HCT116 (cell line): ENCODE results near the gene AGTRAP. TPM values are rescaled to one million over a fixed set of nuclear protein-coding genes. Genes with fewer than 3 reads are reported as not detected.
A peak's percentile ranks its signal among the peaks of the same experiment; 100 is the strongest.

Experiments used
- ATAC-seq: fragments of 200-7000 bp; cut with Tn5 transposase; 2 replicates; pipeline ENCODE4 v1.9.1; 2020; ENCODE audit warnings: mild to moderate bottlenecking, moderate library complexity
- BruUV-seq: library from RNA; stranded (reverse); fragments of 400-500 nt; replicated peaks from 2 replicates; lab custom pipeline; 2021; lab: Mats Ljungman, UMichigan
- CTCF ChIA-PET: fragments of 300-600 bp; sonication (Branson Sonifier 250); formaldehyde crosslinking; loops from one replicate; lab custom pipeline; 2021; ENCODE audit warnings: antibody characterized with exemption; lab: Charles Lee
- POLR2A ChIA-PET: fragments of 300-600, 350-600 bp; sonication (Branson Sonifier 250); formaldehyde crosslinking; loops from one replicate; lab custom pipeline; 2021; ENCODE audit warnings: antibody characterized with exemption; lab: Charles Lee
- RAD21 ChIA-PET, 2 experiments: fragments of 300-600 bp; sonication (Branson Sonifier 250); formaldehyde crosslinking; loops; one replicate each; lab custom pipeline; 2023; ENCODE audit warnings: low total read pairs in 2 of 2; ENCODE audit not compliant: uncharacterized antibody in 2 of 2, unreplicated experiment in 2 of 2, low non-redundant PET in 1 of 2; lab: Charles Lee
- DNase-seq: peaks from one replicate; pipeline ENCODE4 v3.0.0-alpha.2; 2010; ENCODE audit warnings: low read depth, low spot score
- H2AFZ ChIP-seq: fragments of 200-600 bp; shearing (Covaris generic), sonication (generic); 2 replicates; pipeline ENCODE4 v1.6.1; 2017; ENCODE audit warnings: low read depth, mixed run types, mixed read lengths, antibody characterized with exemption, low read length; ENCODE audit not compliant: poor library complexity, severe bottlenecking
- H3K27ac ChIP-seq: 2 replicates; pipeline ENCODE4 v1.5.1; 2012; ENCODE audit warnings: low read depth, low read length
- H3K27me3 ChIP-seq: fragments of 200-600 bp; sonication (generic); 2 replicates; pipeline ENCODE4 v1.6.1; 2016; ENCODE audit warnings: mixed run types, low read length, mixed read lengths; ENCODE audit not compliant: insufficient read depth
- H3K36me3 ChIP-seq, 2 experiments: fragments of 200-500 bp in 1 of 2; fragments of 200-600 bp in 1 of 2; sonication (Bioruptor generic) in 1 of 2; sonication (generic) in 1 of 2; 2 replicates each; pipeline versions ENCODE4 v1.5.1 to v1.6.1; 2014 to 2016; ENCODE audit warnings: low read length in 2 of 2, inconsistent platforms in 1 of 2, mixed read lengths in 1 of 2, mixed run types in 1 of 2; ENCODE audit not compliant: insufficient read depth in 2 of 2, control insufficient read depth in 1 of 2
- H3K4me1 ChIP-seq, 2 experiments: fragments of 200-600 bp in 1 of 2; sonication (generic) in 1 of 2; 2 replicates each; pipeline versions ENCODE4 v1.5.1 to v1.6.1; 2012 to 2017; ENCODE audit warnings: low read length in 2 of 2, inconsistent platforms in 1 of 2, mild to moderate bottlenecking in 1 of 2, mixed read lengths in 1 of 2, mixed run types in 1 of 2, moderate library complexity in 1 of 2; ENCODE audit not compliant: insufficient read depth in 2 of 2, control insufficient read depth in 1 of 2
- H3K4me2 ChIP-seq: fragments of 200-600 bp; sonication (generic); 2 replicates; pipeline ENCODE4 v1.6.1; 2017; ENCODE audit warnings: mixed run types, low read length, mixed read lengths
- H3K4me3 ChIP-seq, 2 experiments: fragments of 200-600 bp in 1 of 2; sonication (generic) in 1 of 2; replicated peaks in 1 of 2; 2 replicates each; pipeline ENCODE4 v1.5.1; 2011 to 2016; ENCODE audit warnings: low read length in 2 of 2, control low read depth in 1 of 2, low read depth in 1 of 2, mild to moderate bottlenecking in 1 of 2, mixed read lengths in 1 of 2, mixed run types in 1 of 2
- H3K79me2 ChIP-seq: fragments of 200-600 bp; sonication (generic); 2 replicates; pipeline ENCODE4 v1.6.1; 2017; ENCODE audit warnings: mild to moderate bottlenecking, mixed run types, low read length, moderate library complexity, mixed read lengths; ENCODE audit not compliant: insufficient read depth
- H3K9ac ChIP-seq: fragments of 200-600 bp; sonication (generic); 2 replicates; pipeline ENCODE4 v1.6.1; 2016; ENCODE audit warnings: low read length, mixed read lengths
- H3K9me2 ChIP-seq: fragments of 200-600 bp; sonication (generic), shearing (Covaris generic); 2 replicates; pipeline ENCODE4 v1.6.1; 2017; ENCODE audit warnings: mixed run types, mild to moderate bottlenecking, moderate library complexity; ENCODE audit not compliant: insufficient read depth
- H3K9me3 ChIP-seq, 2 experiments: fragments of 200-500 bp in 1 of 2; fragments of 200-600 bp in 1 of 2; sonication (Bioruptor generic) in 1 of 2; sonication (generic) in 1 of 2; 2 replicates each; pipeline ENCODE4 v1.6.1; 2014 to 2017; ENCODE audit warnings: low read length in 2 of 2, mixed read lengths in 2 of 2, inconsistent platforms in 1 of 2, low read depth in 1 of 2, mild to moderate bottlenecking in 1 of 2, mixed run types in 1 of 2, moderate library complexity in 1 of 2; ENCODE audit not compliant: control insufficient read depth in 1 of 2, insufficient read depth in 1 of 2
- H4K20me1 ChIP-seq: fragments of 200-600 bp; sonication (generic), shearing (Covaris generic); 2 replicates; pipeline ENCODE4 v1.6.1; 2017; ENCODE audit warnings: mixed run types, mild to moderate bottlenecking, moderate library complexity; ENCODE audit not compliant: insufficient read depth
- CTCF ChIP-seq, 3 experiments: fragments of 200-600 bp in 1 of 3; sonication (generic) in 1 of 3; IDR thresholded peaks in 2 of 3; conservative IDR thresholded peaks in 1 of 3; 2 replicates each; pipeline ENCODE4 v1.5.1; 2012 to 2017; ENCODE audit warnings: low read depth in 2 of 3, low read length in 2 of 3, antibody characterized with exemption in 1 of 3, borderline replicate concordance in 1 of 3, control low read depth in 1 of 3, mild to moderate bottlenecking in 1 of 3, mixed read lengths in 1 of 3, mixed run types in 1 of 3, moderate library complexity in 1 of 3; ENCODE audit not compliant: insufficient read depth in 1 of 3
- ELF1 ChIP-seq: IDR thresholded peaks from 2 replicates; pipeline ENCODE4 v1.6.1; 2012; ENCODE audit warnings: low read depth, borderline replicate concordance
- RAD21 ChIP-seq: IDR thresholded peaks from 2 replicates; pipeline ENCODE4 v1.6.1; 2012; ENCODE audit warnings: low read depth, mild to moderate bottlenecking
- REST ChIP-seq: IDR thresholded peaks from 2 replicates; pipeline ENCODE4 v1.6.1; 2012; ENCODE audit warnings: low read depth
- SP1 ChIP-seq: IDR thresholded peaks from 2 replicates; pipeline ENCODE4 v1.6.1; 2012; ENCODE audit warnings: low read depth
- SRF ChIP-seq: IDR thresholded peaks from 2 replicates; pipeline ENCODE4 v1.6.1; 2012; ENCODE audit warnings: low read depth
- YY1 ChIP-seq: IDR thresholded peaks from 2 replicates; pipeline ENCODE4 v1.6.1; 2011; ENCODE audit warnings: low read length, low read depth, moderate library complexity, mild to moderate bottlenecking; ENCODE audit not compliant: insufficient replicate concordance; ENCODE audit errors: extremely low read depth
- intact Hi-C: fragments of 100-400 bp; cut with micrococcal nuclease; formaldehyde crosslinking; loops from 2 replicates; pipeline ENCODE4 v1.10.0; 2022
- total RNA-seq: library from RNA; stranded (reverse); gene quantifications from one replicate; pipeline ENCODE4 v1.2.1, GENCODE V29; 2021; ENCODE audit not compliant: unreplicated experiment
- TF ChIP-seq, protein P1 (sequence below): IDR thresholded peaks from 2 replicates; pipeline ENCODE4 v1.6.1; 2012
- TF ChIP-seq, protein P2 (sequence below): IDR thresholded peaks from 2 replicates; pipeline ENCODE4 v1.6.1; 2012

AGTRAP gene
- total RNA-seq, 1 experiment from 2014 or later = 49.0 TPM

GRCh38 chr1:11721311-11721710 lies 14.6 kb upstream of the AGTRAP start:
- no peaks in the 10 kb centered on the region for H3K27me3 ChIP-seq
- peaks cover 0 to 16% of the 10 kb centered on the region in 2 experiments; a peak in 2 of 4 replicates for H3K4me1 ChIP-seq
- intact Hi-C loops = no loop called here
- TF ChIP-seq REST = no peak
- TF ChIP-seq ELF1 = no peak
- TF ChIP-seq, protein P1, sequence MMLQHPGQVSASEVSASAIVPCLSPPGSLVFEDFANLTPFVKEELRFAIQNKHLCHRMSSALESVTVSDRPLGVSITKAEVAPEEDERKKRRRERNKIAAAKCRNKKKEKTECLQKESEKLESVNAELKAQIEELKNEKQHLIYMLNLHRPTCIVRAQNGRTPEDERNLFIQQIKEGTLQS = no peak
- TF ChIP-seq, protein P2, sequence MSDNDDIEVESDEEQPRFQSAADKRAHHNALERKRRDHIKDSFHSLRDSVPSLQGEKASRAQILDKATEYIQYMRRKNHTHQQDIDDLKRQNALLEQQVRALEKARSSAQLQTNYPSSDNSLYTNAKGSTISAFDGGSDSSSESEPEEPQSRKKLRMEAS = no peak
- no peak for TF ChIP-seq CTCF (IDR thresholded peaks at IDR 0.05 in 2 of 3, conservative IDR thresholded peaks at IDR 0.05 in 1 of 3; ENCODE audit: borderline replicate concordance in 1 of 3, insufficient read depth in 1 of 3, low read depth in 2 of 3, low read length in 2 of 3)
- TF ChIP-seq YY1 = no peak
- TF ChIP-seq SP1 = no peak
- no peak for TF ChIP-seq SRF
- no peak for TF ChIP-seq RAD21
- no peak overlapping the region for H2AFZ ChIP-seq
- no peak overlapping the region for H3K4me3 ChIP-seq
- no peaks in the 10 kb centered on the region for H4K20me1 ChIP-seq
- no peak overlapping the region for H3K9ac ChIP-seq
- ChIA-PET CTCF (interaction anchor here (1.7 kb wide), 1 partner anchor 71 kb away, joined by 5 read pairs; no protein-coding TSS in a partner anchor), POLR2A (no interaction called here), RAD21 (no interaction called here)
- no TSS peak for BruUV-seq
- H3K4me2 ChIP-seq = peak overlapping the region; percentile 19; the same call in 1 of the 2 replicates
- no peaks in the 10 kb centered on the region for H3K9me3 ChIP-seq
- H3K36me3 ChIP-seq = no peaks in the 10 kb centered on the region
- H3K79me2 ChIP-seq = no peaks in the 10 kb centered on the region
- ATAC-seq (no peak), DNase-seq (no peak)
- no peaks in the 10 kb centered on the region for H3K9me2 ChIP-seq
- no peak overlapping the region for H3K27ac ChIP-seq
